A673 (cell line): ENCODE measurements around the gene UBE4B. TPM values are rescaled to one million over a fixed set of nuclear protein-coding genes. Genes with fewer than 3 reads are reported as not detected.
A peak's percentile ranks its signal among the peaks of the same experiment; 100 is the strongest.

Experiments used
- Bru-seq: library from RNA; stranded (reverse); fragments of 400-500 nt; gene quantifications from one replicate; lab custom pipeline; 2021; lab: Mats Ljungman, UMichigan
- BruChase-seq, 2 experiments: library from RNA; stranded (reverse); fragments of 400-500 nt; gene quantifications; one replicate each; lab custom pipeline; 2021; lab: Mats Ljungman, UMichigan
- BruUV-seq: library from RNA; stranded (reverse); fragments of 400-500 nt; replicated peaks from 2 replicates; lab custom pipeline; 2021; lab: Mats Ljungman, UMichigan
- CTCF ChIA-PET: fragments of 300-600 bp; sonication (Branson Sonifier 250); formaldehyde crosslinking; loops from one replicate; lab custom pipeline; 2022; ENCODE audit warnings: antibody characterized with exemption; lab: Charles Lee
- POLR2A ChIA-PET: fragments of 300-600 bp; sonication (Branson Sonifier 250); formaldehyde crosslinking; loops from one replicate; lab custom pipeline; 2022; ENCODE audit warnings: antibody characterized with exemption; ENCODE audit not compliant: low non-redundant PET; lab: Charles Lee
- DNase-seq: peaks from one replicate; pipeline ENCODE4 v3.0.0-alpha.2; 2015; ENCODE audit warnings: low spot score
- H3K27ac ChIP-seq: fragments of 200-600 bp; sonication (generic); 2 replicates; pipeline ENCODE4 v1.5.1; 2016; ENCODE audit warnings: mixed run types, low read depth, mild to moderate bottlenecking, mixed read lengths, antibody characterized with exemption, low read length; ENCODE audit not compliant: poor library complexity, severe bottlenecking
- H3K27me3 ChIP-seq: fragments of 200-600 bp; sonication (generic); replicated peaks from 2 replicates; pipeline ENCODE4 v1.6.1; 2017; ENCODE audit warnings: mixed run types, low read depth, mild to moderate bottlenecking, mixed read lengths, antibody characterized with exemption, low read length; ENCODE audit not compliant: insufficient read depth, poor library complexity
- H3K36me3 ChIP-seq: fragments of 200-600 bp; sonication (generic); 2 replicates; pipeline ENCODE4 v1.6.1; 2016; ENCODE audit warnings: mixed run types, mild to moderate bottlenecking, mixed read lengths, antibody characterized with exemption, low read length; ENCODE audit not compliant: insufficient read depth, poor library complexity, severe bottlenecking
- H3K4me1 ChIP-seq: fragments of 200-600 bp; sonication (generic); 2 replicates; pipeline ENCODE4 v1.6.1; 2017; ENCODE audit warnings: mixed run types, mild to moderate bottlenecking, mixed read lengths, antibody characterized with exemption, low read length; ENCODE audit not compliant: insufficient read depth, poor library complexity, severe bottlenecking
- H3K4me3 ChIP-seq: fragments of 200-600 bp; sonication (generic); 2 replicates; pipeline ENCODE4 v1.5.1; 2016; ENCODE audit warnings: low read depth, mixed run types, mild to moderate bottlenecking, mixed read lengths, low read length; ENCODE audit not compliant: poor library complexity, severe bottlenecking
- H3K9me3 ChIP-seq: fragments of 200-600 bp; sonication (generic); 2 replicates; pipeline ENCODE4 v1.6.1; 2016; ENCODE audit warnings: mixed run types, low read depth, mild to moderate bottlenecking, mixed read lengths, antibody characterized with exemption, low read length; ENCODE audit not compliant: poor library complexity, severe bottlenecking
- CTCF ChIP-seq: fragments of 300-800, 200-600 bp; sonication (generic); conservative IDR thresholded peaks from 2 replicates; pipeline ENCODE4 v1.5.1; 2017; ENCODE audit warnings: low read depth, mild to moderate bottlenecking, antibody characterized with exemption, low read length, moderate library complexity, mixed read lengths
- EZH2 ChIP-seq: fragments of 200-600 bp; sonication (generic); IDR thresholded peaks from 2 replicates; pipeline ENCODE4 v1.6.1; 2017; ENCODE audit warnings: borderline replicate concordance, low read depth, mild to moderate bottlenecking, mixed read lengths, antibody characterized with exemption, low read length; ENCODE audit not compliant: poor library complexity, severe bottlenecking
- intact Hi-C: fragments of 100-400 bp; cut with micrococcal nuclease; formaldehyde crosslinking; loops from one replicate; pipeline ENCODE4 v1.10.0; 2022; ENCODE audit not compliant: unreplicated experiment
- long read RNA-seq: library from polyadenylated mRNA; stranded (forward); transcript quantifications from one replicate; pipeline ENCODE4 v2.0.0, GENCODE V29; 2022
- total RNA-seq: library from RNA; stranded (reverse); gene quantifications from 2 replicates; pipeline ENCODE4 v1.2.3, GENCODE V29; 2021

The UBE4B gene
- total RNA-seq (58.0 and 59.4 TPM in 2 replicates), Bru-seq, nascent RNA (percentile 80 among the genes with signal in this experiment), BruChase-seq, experiment 1, labeled RNA remaining after a 2-hour chase (percentile 81 among the genes with signal in this experiment), BruChase-seq, experiment 2, labeled RNA remaining after a 6-hour chase (percentile 86 among the genes with signal in this experiment)
- long read RNA-seq, full-length matches to known transcripts = 35 of 55 reads
- long read RNA-seq, partial matches to known transcripts = 6 of 55 reads
- long read RNA-seq, other reads (novel, unspliced or antisense) = 14 of 55 reads

DNA sequence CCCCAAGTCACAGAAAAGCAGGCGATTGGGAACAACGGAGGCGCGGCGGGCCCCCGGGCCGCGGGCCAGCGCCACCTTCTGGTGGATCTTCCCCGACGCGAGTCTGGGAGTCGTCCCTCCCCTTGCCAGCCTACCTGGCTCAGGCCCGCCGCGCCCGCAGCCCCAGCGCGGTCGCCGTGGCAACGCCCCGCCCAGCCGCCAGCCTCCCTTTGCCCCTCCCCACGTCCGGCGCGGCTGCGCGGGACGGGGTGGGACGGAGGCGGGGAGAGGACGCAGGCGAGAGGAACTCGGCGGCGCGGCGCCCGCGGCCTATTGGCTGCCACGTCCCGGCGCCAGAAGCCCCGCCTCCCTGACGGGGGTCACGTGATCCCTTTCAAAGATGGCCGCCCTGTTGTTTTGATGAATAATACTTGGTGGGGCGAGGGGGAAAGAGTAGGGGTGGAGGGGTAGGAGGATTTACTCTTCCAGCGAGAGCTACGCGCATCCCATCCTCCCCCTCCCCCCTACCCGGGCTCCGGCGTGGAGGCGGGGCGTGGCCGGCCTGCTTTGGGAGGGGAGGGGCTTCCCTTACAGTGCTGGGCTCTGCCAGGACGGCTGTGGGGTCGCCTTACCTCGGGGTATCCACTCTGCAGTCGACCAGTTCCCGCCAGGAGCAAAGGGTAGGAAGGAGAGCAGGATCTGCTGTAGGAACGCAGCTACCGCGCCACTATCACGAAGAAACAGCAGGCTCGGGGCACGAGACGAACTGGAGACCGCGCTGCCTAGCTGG is at the start of gene UBE4B:
Gene UBE4B (plus strand): TSS at position 369 of the 769 bp plus-strand sequence. CDS start 713 bp downstream, outside the sequence.
- no TSS peak for BruUV-seq
- Histone ChIP-seq H3K36me3 (peaks cover 12% of the 10 kb centered on the region), H3K27ac (peak within 1 kb of the TSS; percentile 88), H3K27me3 (no peaks in the 10 kb centered on the region), H3K4me3 (peak within 1 kb of the TSS; percentile 75), H3K4me1 (peaks cover 4% of the 10 kb centered on the region), H3K9me3 (no peaks in the 10 kb centered on the region)
- ChIA-PET CTCF (interaction anchor here (0.6 kb wide), 1 partner anchor 20 kb away, joined by 3 read pairs; no protein-coding TSS in a partner anchor), POLR2A (interaction anchor here (0.5 kb wide), 1 partner anchor 37 kb away, joined by 4 read pairs; no protein-coding TSS in a partner anchor)
- intact Hi-C loops = loop anchor here (5.0 kb wide), 2 partner anchors 80 to 155 kb away; no protein-coding TSS in a partner anchor
- peak; percentile 99 for DNase-seq
- TF ChIP-seq EZH2 (no peak), CTCF (peak; percentile 80)

- ChIA-PET POLR2A (no interaction called here), CTCF (interaction anchor here (0.7 kb wide), 1 partner anchor 147 kb away, joined by 5 read pairs; no protein-coding TSS in a partner anchor)
- Histone ChIP-seq H3K4me1 (no peaks in the 10 kb centered on the region), H3K9me3 (no peaks in the 10 kb centered on the region), H3K4me3 (no peak overlapping the region), H3K36me3 (no peaks in the 10 kb centered on the region), H3K27me3 (no peaks in the 10 kb centered on the region), H3K27ac (no peak overlapping the region)
- intact Hi-C loops = no loop called here
- no peak for DNase-seq
- TF ChIP-seq CTCF = no peak
- TF ChIP-seq EZH2 = no peak
- no TSS peak for BruUV-seq
Observed at GRCh38 chr1:9984253-9984652, 48.5 kb upstream of the UBE4B start.

DNA sequence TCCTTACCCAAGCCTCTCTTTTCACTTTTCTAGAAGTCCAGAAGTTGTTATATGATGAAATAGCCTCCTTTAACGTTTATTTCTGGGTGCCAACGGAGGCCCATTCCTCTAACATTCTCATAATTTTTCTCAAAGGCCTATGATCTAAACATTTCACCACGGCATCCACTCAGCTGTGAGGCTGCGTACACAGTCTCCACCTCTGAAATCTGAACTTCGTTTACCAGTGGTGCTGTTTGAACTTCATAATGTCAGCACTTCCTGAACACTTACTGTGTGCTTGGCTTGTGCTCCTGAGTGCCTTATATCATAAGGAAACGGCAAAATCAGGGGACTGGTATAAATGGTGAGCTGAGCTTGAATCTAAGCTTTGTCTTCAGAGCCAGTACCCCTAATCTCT is 47.8 kb upstream of the UBE4B start:
- Histone ChIP-seq H3K9me3 (no peaks in the 10 kb centered on the region), H3K27me3 (no peaks in the 10 kb centered on the region), H3K4me1 (no peaks in the 10 kb centered on the region), H3K36me3 (no peaks in the 10 kb centered on the region), H3K27ac (no peak overlapping the region), H3K4me3 (no peak overlapping the region)
- POLR2A ChIA-PET = no interaction called here
- no peak for DNase-seq
- TF ChIP-seq EZH2 (no peak), CTCF (no peak)
- CTCF ChIA-PET = interaction anchor here (0.6 kb wide), 1 partner anchor 156 kb away, joined by 8 read pairs; no protein-coding TSS in a partner anchor
- intact Hi-C loops = no loop called here
- no TSS peak for BruUV-seq
